GM19193 (cell line): Measurements from ENCODE around the gene ZNF555.

Experiments
- POLR2A ChIP-seq: IDR thresholded peaks from 4 replicates; pipeline ENCODE4 v1.6.1; 2011; ENCODE audit not compliant: insufficient read depth, insufficient read length; ENCODE audit errors: extremely low read depth

The ZNF555 gene

DNA sequence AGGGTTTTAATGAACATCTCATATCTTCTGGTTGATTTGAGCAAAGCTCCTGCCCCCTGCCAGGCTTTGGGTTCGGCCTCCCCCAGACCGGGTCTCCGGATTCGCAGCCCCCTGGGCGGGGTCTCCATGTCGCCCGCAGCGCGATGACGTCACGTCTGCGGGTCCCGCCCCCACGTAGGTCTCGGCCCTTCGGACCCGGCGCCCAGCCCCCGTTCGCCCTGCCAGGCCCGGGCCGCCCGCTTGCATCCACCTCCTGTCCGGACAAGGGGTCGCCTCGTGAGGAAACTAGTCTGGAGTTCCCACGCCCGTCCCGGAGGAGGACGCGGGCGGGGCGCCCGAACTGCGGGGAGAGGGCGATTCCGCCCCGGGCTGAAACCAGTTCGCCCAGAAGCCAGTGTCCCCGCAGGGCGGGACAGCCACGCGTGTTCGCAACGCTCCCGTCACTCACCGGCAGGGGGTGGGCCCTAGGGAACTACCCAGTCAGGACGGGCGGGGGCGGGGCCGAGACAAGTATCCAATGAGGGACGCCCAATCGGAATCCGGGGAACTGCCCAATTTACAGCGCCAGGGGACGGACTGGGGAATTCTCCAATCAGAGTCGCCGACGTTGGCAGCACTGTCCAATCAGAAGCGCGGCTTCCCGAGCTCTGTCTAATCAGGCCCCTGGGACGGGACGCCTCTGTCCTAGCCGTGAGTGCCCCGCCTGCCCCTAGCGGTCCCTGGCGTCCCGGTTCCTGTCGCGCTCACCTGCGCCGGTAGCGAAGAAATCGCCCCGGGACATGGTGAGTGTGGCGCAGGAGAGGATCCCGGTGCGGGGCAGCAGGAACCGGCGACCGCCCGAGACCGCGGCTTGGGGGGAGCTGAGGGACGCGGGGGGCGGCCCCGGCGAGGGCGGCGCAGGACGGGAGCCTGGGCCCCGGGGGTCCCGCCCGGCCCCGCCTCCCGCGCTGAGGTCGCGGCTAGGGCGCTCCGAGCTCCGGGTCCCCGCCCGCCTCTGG, at the start of gene ZNF555:
TSS of gene ZNF555 (plus strand) at position 682 of the 998 bp plus-strand sequence. CDS start at position 780, 98 bp downstream.
- peak; percentile 37 for TF ChIP-seq POLR2A

DNA sequence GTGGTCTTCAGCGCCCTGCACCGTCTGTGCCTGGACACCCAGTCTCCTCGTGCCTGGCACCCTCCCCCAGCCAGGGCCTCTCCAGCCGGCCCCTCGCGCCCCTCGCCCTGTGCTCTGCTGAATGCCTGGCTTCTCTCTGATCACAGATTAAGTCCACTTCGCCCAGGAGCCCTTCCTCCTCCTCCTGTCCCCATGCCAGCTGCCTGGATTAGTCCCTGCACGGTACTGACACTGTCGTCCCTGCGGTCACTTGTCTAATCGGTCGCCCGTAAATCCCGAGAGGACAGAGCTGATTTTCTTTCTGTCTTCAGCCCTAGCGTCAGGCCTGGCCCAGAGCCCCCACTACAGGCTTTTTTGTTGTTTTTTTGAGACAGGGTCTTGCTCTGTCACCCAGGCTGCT, 49.4 kb upstream of the ZNF555 start:
- TF ChIP-seq POLR2A, result no peak

DNA sequence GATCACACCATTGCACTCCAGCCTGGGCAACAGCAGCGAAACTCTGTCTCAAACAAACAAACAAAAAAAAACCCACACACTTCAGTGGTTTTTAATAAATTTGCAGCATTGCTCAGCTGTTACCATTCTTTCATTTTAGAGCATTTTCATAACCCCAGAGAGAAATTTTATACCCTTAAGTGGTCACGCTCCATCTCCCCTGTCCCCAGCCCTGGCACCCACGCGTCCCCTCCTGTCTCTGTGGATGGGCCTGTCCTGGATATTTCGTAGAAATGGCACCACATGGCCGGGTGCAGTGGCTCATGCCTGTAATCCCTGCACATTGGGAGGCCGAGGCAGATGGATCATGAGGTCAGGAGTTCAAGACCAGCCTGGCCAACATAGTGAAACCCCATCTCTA, 48.1 kb upstream of the ZNF555 start:
- no peak for TF ChIP-seq POLR2A

DNA sequence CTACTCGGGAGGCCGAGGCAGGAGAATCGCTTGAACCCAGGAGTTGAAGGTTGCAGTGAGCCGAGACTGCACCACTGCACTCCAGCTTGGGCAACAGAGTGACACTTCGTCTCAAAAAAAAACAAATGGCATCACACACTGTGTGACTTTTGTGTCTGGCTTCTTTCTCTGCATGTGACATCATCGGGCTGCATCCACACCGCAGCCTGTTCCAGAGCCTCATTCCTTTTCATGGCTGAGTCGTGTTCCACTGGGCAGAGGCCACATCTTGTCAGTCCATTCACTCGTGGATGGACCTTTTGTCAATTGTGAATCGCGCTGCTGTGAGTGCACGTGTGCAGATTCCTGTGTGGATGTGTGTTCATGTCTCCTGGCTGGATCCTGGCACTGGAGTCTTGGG, 47.7 kb upstream of the ZNF555 start:
- TF ChIP-seq POLR2A, result no peak

DNA sequence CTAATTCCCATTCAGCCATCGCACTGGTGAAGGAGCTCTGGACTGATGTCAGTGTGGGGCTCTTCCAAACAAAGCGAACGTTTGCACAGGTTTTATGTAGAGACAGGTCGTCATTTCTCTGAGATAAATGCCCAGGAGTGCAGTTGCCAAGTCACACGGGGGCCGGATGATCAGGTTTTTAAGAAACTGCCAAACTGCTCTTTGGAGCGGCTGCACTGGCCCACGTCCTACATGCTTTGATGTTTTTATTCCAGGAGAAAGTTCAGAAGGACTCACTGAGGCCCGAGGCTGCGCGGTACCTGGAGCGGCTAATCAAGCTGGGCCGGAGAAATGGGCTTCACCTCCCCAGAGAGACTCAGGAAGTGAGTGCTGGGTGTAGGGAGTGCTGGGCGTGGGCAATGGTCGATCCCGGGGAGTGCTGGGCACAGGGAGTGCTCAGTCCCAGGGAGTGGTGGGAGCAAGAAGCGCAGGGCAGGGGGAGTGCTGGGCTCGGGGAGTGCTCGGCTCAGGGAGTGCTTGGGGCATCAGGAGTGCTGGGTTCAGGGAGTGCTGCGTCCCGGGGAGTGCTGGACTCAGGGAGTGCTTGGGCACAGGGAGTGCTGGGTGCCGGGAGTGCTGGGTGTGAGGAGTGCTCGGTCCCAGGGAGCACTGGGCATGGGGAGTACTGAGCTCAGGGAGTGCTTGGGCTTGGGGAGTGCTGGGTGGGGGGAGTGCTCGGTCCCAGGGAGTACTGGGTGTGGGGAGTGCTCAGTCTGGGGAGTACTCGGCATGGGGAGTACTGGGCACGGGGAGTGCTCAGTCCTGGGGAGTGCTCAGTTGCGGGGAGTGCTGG, 45.2 kb upstream of the ZNF555 start:
- no peak for TF ChIP-seq POLR2A

DNA sequence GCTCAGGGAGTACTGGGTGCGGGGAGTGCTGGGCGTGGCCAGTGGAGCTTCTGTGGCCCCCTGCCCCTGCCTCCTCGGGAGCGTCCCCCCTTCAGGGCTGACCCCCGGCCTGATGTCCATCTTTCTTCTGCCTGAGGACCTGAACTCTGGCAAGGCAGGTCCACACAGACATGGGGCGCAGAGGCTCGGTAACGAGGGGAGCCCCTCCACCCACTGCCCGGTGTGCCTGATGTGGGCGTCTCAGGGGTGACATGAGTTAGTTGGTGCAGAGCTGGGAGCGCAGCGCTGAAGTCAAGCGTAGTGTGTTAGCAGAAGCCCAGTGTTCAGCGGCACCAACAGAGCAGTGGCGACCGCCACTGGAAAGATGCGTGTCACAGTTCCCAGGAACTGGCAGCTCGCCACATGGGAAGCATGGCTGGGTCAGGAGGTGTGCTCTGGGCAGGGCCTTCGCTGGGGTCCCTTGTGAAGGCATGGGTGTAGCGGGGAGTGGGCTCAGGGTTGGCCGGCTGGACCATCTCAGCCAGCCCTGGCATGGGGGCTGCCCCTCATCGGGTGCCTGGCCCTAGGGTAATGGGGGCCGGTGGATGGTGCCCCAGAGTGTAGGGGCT, 44.5 kb upstream of the ZNF555 start:
- no peak for TF ChIP-seq POLR2A

DNA sequence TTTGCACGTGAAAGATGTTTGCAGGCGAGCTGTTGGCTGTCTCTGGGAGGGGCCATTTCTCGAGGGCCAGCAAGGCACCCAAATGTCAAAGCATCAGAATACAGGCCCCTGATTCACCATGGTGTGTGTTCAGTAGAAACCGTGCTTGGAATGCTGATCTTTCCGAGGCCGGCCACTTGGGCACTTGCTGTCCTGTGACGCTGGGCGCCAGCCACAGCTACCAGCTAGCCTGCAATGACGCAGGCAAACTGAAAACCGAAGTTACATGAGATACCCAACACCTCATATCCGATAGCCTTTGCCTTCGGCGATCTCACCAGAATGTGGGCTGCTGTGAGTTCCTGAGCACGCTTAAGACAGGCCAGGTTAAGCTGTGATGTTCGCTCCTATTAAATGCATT, 44.0 kb upstream of the ZNF555 start:
- no peak for TF ChIP-seq POLR2A

DNA sequence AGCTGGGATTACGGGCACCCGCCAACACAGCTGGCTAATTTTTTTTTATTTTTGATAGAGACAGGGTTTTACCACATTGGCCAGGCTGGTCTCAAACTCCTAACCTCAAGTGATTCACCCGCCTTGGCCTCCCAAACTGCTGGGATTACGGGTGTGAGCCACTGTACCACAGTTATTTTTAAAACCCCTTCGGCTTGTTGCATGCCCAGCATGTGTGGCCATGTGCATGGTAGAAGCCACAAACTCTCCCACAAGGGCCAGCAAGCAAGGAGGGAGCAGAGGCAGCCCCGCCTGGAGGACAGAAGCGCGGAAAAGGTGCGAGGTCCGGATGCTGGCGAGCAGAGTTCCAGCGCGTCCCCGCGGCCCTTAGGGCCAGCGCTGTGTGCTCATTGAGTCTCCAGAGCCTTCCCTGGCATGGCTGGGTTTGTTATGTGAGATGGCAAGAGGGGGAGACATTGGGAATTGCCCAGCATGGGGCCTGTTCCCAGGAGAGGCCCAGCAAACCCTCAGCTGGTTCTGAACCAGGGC, 43.1 kb upstream of the ZNF555 start:
- TF ChIP-seq POLR2A, result no peak

DNA sequence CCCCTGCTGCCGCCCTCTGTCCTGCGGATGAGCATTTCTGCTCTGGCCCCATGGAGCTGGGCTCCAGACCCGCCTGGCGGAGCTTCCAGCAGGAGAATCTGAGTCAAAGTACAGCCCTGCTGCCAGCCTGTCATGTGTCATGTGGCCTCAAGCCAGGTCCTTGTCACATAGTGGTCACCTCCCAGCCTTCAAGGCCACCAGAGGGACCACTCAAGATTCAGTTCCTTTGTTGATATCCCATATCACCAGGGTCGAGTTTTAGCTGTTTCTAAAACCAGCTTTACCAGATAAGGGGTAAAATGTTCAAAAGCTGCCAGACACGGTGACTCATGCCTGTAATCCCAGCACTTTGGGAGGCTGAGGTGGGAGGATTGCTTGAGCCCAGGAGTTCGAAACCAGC, 42.5 kb upstream of the ZNF555 start:
- TF ChIP-seq POLR2A, result no peak

DNA sequence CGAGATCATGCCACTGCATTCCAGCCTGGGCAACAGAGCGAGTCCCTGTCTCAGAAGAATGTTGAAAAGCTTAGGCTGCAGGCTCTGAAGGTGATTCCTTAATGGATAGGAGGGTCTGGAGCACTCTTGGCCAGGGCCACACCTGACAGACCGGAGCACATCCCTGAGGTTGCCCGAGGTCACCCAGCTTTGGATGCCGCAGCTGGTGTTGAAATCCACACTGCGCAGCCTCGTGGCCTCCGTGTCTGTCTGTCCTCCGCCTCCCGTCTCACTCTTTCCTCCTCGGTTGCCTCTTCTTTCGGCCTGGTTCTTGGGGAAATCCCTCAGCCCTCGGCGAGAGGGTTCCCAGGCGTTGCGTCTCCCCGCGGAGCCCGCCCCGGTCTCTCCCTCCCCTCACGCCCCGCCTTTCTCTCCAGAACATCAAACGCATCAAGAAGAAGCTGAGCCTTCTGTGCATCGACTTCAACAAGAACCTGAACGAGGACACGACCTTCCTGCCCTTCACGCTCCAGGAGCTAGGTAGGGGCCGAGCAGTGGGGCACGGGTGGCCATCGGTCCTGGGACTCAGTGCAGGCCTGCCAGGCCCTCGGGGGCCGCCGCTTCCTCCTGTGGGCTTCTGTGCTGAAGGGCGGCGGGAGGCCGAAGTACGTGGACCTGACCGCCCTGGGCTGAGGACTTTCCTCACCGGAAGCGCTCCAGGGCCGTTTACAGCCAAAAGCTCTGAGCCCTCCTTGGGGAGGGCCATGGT, 41.8 kb upstream of the ZNF555 start:
- no peak for TF ChIP-seq POLR2A

DNA sequence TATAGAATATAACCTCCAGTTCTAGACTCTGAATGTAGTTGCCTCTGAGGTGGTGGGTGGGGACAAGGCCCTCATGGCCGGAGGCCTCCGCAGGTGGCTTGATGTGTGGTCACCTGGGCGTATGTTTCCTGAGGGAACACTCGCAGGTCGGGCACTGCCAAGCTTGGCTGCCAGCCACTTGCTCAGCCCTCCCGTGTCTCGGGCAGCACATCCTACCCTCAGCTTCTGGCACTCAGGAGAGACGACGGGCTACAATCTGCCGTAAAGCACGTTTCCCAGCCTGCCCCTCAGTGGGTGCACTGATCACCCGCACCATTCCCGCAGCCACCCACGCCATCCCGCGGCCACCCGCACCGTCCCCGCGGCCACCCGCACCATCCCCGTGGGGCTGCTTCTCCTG, 40.8 kb upstream of the ZNF555 start:
- TF ChIP-seq POLR2A, result no peak

DNA sequence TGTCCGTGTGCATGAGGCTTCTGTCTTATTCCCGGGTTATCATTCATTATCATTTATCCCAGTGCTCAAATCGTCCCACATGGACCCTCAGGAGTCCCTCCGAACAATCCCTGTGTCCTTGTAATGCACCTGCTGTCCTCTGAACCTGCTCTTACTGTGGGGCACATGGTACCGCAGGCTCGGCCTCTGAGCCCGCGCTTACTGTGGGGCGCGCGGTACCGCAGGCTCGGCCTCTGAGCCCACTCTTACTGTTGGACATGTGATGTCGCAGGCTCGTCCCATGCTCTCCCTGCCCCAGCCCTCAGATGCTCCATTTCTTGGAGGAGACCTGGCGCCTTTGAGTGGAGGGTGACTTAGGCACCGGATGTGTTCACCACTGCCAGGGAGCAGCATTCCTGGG, 38.4 kb upstream of the ZNF555 start:
- TF ChIP-seq POLR2A, result no peak

DNA sequence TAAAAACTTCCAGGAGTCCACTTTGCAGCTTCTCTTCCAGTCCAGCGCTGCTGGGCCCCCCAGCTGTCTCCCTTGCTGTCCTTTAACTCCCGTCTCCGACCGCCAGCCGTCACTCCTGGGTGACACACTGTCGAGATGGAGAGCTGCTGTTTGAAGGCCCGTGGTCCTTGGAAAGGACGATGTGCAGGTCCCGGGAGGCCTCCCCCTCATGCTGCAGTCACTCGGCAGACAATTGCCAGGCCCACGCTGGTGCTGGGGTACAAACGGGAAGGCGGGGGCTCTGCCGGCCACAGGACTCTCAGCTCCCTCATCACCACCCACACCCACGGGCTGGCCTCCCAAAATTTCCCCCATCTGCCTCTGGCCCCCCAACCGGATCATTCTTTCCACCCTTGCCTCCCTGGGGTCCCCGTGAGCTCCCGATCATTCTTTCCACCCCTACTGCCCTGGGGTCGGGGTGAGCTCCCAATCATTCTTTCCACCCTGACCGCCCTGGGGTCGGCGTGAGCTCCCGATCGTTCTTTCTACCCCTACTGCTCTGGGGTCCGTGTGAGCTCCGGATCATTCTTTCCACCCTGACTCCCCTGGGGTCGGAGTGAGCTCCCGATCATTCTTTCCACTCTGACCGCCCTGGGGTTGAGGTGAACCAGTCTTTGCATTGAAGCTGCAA, 37.7 kb upstream of the ZNF555 start:
- TF ChIP-seq POLR2A, result no peak

DNA sequence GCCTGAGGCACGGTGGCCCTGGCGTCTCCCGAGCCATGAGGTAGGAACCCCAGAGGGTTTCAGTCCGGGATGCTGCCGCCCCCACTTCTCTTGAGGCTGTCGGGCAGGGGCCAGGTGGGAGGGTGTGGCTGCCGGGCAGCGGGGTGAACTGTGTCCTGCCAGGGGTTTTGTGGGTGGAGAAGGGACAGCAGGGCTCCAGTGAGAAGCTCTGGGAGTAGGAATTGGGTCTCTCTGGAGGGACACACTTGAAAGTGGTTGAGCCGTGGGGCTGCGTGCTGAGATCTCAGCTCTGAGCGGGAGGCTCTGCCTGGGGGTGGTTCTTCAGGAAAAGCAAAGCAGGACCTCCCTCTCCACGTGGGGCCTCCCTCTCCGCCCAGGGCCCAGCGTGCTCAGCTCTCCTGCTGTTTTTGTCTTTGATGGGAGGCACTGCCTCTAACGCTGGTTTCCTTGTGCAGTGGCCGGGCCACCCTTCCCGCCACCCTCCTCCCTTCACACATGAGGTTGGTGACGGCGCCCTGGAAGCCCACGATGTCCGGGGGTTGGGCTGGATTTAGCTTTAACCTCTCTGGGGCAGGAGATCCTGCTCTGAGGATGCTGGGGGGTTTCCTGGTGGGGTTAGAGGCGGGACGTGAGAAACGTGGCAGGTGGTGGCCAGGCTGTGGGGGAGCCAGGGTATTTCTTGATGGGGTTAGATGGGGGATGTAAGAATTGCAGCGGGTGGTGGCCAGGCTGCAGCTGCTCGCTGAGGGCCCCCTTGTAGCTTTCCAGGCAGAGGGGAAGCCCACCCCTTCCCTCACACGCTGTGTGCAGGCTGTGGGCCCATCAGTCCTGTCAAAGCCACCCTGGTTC, 36.9 kb upstream of the ZNF555 start:
- TF ChIP-seq POLR2A, result no peak
